HG02678 (cell line): Measurements from ENCODE around the gene FGA.
A peak's percentile ranks its signal among the peaks of the same experiment; 100 is the strongest.

Experiments
- ATAC-seq: cut with Tn5 transposase; IDR thresholded peaks from one replicate; pipeline ENCODE4 v1.9.1; 2021; ENCODE audit warnings: mild to moderate bottlenecking, moderate library complexity; ENCODE audit not compliant: unreplicated experiment

The FGA gene

DNA sequence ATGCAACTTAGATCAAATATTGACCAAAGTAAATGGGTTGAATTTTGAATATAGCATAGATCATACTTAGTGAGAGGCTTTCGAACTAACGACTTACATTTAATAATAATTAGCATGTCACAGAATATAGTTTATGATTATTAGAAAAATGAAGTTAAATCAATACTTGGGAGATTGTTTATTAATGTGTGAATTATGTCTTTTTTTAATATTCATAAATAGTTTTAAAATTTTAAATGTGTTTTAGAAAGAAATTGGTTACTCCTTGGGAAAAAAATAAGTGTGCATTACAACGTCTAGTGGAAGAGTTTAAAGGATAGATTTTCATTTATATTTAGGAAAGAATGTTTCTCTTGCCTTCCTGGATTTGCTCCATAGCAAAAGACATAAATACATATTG, 7.3 kb downstream of the FGA start:
- no peak for ATAC-seq

DNA sequence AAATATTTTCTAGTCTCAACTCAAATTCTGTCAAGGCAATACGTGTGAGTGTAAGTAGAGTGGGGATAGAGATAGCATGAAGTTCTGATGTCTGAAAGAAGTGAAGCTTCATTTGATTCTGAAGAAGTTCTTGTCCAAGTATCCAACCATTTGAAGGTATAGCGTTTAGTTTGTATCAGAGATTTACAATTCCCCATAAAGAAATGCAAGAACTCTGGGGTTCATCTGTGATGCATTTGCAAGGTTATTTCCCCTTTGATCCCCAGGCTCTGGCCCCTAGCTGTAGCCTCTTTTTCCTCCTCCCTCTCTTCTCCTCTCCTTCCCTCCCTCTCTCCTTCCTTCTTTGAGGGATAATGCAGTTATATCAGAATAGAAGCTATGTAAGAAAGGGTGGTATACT, 7.8 kb downstream of the FGA start:
- ATAC-seq, result no peak

DNA sequence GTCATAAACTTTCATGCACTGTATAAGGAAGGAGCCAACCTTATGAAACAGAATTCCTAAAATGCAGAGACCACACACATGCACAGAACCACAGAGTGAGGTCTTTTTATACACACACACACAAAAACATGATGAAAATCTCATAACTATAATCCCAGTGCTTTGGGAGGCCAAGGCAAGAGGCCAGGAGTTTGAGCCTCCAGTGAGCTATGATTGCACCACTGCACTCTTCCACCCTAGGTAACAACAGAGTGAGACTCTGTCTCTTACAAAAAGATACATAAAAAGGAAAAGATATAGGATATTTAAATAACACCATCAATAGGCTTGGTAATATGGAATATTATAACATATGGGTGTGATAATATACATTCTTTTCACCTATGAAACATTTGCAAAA, 10.6 kb downstream of the FGA start:
- no peak for ATAC-seq

DNA sequence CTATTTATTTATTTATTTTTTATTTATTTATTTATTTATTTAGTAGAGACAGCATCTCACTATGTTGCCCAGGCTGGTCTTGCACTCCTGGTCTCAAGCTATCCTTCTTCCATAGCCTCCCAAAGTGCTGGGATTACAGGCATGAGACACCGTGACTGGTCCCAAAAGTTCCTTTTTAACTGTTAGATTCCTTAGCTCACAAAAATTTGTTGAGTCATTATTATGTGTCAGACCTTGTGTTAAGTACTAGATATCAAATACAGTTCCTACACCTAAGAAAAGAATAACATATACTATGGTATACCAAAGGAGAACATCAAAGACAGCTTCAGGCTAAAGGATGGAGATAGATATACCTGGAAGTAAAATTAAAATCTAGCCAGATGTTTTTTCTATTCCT, 11.6 kb downstream of the FGA start:
- no peak for ATAC-seq

DNA sequence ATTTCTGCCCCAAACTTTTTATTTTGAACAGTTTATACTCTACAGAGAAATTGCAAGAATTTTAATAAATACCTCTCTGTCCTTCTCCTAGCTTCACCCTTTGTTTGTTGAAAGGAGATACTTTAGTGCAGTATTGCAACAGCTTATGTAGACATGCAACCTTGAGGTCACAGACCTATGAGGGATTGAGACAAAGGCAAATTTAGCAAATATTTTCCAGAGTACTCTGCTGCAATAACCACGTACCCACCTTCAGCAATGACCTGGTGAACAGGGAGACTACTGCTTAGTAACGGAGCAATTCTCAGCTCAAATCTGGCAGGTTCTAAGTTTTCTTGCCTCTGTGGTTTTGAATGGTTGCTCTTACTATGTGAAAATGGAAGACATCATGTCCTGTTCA, 13.2 kb downstream of the FGA start:
- ATAC-seq, result no peak

DNA sequence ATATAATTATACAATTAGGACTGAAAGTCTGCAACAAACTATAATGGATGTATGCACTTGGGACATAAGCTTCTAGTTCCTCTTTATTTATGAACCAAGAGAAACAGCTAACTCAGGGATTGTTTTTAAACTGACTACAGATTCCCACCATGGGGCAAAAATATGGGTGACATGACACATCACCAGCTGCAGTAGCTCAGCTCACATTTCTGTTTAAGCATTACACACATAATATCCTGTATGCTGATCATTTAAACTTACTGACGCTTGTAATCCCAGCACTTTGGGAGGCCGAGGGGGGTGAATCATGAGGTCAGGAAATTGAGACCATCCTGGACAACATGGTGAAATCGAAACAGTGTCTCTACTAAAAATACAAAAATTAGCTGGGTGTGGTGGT, 16.2 kb downstream of the FGA start:
- no peak for ATAC-seq

DNA sequence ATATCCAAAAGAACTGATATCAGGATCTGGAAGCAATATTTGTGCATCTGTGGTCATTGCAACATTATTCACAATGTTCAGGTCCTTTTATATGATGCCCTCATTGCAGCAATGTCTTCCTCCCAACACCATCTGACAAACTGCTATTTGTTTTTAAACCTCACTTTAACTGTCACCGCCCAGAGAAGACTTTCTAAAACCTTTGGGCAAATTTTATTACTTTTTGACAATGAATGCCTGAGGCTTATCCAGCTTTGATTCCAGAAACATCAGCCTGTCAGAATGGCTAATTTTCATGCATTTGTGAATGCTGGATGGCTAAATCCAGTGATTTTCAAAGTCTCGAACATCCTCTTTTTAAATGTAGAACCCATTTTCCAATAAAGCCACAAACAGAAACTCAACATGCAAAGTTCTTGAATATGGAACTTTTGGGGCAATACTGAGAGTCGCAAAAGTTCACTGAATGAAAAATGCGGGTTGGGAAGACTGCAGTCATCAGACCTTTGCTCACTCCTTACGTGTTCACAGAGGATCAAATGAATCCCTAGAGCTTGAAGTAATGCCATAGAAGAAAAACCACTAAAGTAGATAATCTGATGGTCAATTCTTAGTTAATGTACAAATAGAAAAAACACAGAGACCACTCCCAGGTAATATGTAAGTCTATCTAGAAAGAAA, 17.2 kb downstream of the FGA start:
- no peak for ATAC-seq

DNA sequence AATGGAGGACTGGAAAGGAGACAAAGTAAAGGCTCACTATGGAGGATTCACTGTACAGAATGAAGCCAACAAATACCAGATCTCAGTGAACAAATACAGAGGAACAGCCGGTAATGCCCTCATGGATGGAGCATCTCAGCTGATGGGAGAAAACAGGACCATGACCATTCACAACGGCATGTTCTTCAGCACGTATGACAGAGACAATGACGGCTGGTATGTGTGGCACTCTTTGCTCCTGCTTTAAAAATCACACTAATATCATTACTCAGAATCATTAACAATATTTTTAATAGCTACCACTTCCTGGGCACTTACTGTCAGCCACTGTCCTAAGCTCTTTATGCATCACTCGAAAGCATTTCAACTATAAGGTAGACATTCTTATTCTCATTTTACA, 21.0 kb downstream of the FGA start:
- ATAC-seq, result no peak

DNA sequence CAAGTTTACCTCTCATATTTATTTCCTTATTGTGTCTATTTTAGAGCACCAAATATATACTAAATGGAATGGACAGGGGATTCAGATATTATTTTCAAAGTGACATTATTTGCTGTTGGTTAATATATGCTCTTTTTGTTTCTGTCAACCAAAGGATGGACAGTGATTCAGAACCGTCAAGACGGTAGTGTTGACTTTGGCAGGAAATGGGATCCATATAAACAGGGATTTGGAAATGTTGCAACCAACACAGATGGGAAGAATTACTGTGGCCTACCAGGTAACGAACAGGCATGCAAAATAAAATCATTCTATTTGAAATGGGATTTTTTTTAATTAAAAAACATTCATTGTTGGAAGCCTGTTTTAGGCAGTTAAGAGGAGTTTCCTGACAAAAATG, 21.5 kb downstream of the FGA start:
- no peak for ATAC-seq

DNA sequence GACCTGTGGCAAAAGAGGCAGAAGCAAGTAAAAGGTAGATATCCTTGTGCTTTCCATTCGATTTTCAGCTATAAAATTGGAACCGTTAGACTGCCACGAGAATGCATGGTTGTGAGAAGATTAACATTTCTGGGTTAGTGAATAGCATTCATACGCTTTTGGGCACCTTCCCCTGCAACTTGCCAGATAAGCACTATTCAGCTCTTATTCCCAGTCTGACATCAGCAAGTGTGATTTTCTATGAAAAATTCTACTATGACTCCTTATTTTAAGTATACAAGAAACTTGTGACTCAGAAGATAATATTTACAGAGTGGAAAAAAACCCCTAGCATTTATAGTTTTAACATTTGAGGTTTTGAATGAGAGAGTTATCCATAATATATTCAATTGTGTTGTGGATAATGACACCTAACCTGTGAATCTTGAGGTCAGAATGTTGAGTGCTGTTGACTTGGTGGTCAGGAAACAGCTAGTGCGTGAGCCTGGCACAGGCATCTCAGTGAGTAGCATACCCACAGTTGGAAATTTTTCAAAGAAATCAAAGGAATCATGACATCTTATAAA, 23.8 kb downstream of the FGA start:
- no peak for ATAC-seq

DNA sequence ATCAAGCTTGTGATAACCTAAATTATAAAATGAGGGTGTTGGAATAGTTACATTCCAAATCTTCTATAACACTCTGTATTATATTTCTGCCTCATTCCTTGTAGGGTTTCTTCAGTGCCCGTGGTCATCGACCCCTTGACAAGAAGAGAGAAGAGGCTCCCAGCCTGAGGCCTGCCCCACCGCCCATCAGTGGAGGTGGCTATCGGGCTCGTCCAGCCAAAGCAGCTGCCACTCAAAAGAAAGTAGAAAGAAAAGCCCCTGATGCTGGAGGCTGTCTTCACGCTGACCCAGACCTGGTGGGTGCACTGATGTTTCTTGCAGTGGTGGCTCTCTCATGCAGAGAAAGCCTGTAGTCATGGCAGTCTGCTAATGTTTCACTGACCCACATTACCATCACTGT, 24.8 kb downstream of the FGA start:
- ATAC-seq, result no peak

DNA sequence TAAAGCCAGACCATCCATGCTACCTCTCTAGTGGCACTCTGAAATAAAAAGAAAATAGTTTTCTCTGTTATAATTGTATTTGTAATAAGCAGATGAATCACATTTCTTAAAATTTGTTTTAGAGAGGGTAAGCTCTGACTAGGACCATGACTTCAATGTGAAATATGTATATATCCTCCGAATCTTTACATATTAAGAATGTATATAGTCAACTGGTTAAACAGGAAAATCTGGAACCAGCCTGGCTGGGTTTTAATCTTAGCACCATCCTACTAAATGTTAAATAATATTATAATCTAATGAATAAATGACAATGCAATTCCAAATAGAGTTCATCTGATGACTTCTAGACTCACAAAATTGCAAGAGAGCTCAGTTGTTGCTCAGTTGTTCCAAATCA, 26.2 kb downstream of the FGA start:
- ATAC-seq, result no peak

DNA sequence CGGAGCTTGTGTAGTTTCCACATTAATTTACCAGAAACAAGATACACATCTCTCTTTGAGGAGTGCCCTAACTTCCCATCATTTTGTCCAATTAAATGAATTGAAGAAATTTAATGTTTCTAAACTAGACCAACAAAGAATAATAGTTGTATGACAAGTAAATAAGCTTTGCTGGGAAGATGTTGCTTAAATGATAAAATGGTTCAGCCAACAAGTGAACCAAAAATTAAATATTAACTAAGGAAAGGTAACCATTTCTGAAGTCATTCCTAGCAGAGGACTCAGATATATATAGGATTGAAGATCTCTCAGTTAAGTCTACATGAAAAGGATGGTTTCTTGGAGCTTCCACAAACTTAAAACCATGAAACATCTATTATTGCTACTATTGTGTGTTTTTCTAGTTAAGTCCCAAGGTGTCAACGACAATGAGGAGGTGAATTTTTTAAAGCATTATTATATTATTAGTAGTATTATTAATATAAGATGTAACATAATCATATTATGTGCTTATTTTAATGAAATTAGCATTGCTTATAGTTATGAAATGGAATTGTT, 27.8 kb downstream of the FGA start, which contains the start of gene FGB:
FGB (plus strand) TSS at position 315 of the 558 bp plus-strand sequence; CDS start at position 323, 8 bp downstream.
- no peak for ATAC-seq

DNA sequence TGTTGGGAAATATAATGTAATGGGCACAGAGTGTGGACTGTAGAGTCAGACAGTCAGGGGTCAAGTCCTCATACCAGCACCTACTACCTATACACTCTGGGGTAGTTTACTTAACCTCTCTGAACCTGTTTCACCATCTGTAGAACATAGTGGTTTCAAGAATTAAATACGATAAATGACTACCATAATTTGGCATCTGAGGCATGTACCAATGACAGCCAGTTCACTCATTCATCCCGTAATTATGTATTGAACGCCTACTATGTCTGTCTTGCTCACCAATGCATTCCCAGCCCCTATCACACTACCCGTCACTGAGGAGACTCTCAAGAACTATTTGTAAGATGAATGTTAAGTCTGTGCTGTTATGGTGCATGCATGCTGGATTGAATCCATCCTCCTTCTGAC, 29.7 kb downstream of the FGA start:
- no peak for ATAC-seq

DNA sequence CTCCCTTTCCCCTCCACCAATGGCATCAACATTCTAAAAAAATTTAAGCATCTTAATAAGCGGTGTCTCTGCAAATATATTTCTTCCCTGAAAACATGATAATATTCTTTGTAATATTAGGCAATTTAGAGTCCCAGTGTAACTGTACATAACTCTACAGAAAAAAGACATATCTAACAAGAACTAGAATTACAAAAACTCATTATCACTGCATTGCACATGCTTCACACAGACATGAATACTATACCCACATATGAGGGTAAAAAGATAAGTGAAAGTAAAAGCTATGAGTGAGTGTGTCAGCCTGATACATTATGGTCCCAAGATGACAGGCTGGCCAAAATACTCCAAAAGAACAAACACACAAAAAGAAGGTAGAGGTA, 30.1 kb downstream of the FGA start:
- no peak for ATAC-seq

DNA sequence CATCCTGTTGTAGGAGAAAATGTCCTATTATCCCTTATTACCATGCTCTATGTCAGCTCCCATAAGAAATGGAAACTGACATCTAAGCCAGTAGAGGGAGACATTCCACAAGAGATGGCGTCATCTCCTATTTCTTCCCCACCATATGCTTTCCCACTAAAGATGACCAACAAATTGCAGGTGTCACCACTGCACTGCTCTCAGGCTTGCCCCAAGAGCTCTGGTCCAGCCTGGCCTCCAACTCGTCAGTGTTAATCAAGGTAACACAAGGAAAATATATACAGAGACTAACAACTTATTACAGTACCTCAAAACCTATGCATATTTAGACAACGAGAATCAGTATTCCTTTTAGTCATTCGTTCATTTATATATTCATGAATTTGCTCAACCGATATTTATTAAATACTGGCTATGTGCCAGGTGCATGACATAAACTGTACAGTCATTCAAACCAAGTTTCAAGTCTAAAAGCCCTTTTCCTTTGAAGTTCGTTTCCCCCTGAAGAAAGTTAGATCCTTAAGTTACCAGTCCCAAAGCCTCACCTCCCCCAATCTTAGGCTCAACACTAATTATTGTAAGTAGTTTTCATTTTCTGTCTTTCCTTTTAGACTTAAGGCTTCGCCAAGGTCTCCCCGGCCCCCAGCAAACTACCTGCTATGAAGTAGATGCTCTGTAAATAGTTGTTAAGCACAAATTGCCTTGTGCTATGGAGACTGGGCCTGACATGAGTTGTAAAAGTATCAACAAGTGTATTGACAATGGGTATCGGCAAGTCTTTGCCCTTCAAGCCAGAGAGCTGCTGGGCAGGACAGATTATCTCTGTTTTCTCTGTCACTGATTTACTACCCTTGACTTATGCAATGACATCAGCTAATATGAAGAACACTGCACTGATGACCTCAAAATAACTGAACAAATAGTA, 30.8 kb downstream of the FGA start:
- peak; percentile 88 for ATAC-seq

DNA sequence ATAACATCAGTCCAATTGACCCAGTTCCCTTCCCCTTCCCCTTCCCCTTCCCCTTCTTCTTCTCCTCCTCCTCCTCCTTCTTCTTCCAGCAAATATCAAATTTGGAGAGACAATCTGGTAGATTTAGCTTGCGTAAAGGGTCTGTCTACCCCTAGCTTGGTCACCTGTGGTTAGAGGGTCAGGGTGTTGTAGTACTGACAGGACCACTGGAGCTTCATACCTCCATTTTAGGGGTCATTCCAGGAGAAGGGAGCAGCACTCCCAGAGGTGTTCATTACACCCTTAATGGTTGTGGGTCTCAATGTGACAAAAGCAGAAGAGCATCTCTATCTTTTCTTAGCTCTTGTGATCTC, 31.4 kb downstream of the FGA start:
- ATAC-seq, result no peak

DNA sequence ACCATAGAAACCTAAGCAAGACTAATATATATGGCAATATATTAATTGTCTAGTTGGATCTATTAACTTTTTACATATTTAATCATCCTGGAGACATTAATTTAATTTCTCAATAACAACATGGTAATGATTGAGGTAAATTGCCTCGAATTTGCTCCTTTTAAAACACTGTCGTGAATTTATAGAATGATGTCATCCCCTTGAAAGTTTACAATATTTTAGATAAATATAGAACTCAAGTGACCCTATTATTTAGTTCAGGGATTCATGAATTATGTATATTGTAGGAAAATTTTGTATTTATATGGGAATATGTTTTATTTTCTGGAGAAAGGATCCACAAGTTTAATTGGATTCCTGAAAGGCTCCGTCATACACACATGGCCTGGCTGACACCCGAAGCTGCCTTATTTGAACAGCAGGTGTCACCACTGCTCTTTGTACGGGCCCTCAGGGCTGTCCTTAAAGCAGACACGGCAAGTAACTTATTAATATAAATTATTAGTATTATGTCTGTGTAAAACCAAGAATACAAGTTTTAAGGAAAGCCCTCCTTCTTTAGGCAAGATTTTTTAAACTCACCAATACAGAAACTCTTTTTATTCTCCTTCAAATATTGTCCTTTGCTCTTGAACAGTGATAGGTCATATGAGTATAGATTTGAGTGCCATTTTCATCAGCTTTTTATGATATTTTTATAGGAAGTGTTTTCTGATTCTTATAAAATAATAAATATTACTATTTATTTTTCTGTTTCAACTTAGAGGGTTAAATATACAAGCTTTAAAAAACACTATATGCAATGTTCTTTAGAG, 38.5 kb downstream of the FGA start:
- peak; percentile 52 for ATAC-seq

DNA sequence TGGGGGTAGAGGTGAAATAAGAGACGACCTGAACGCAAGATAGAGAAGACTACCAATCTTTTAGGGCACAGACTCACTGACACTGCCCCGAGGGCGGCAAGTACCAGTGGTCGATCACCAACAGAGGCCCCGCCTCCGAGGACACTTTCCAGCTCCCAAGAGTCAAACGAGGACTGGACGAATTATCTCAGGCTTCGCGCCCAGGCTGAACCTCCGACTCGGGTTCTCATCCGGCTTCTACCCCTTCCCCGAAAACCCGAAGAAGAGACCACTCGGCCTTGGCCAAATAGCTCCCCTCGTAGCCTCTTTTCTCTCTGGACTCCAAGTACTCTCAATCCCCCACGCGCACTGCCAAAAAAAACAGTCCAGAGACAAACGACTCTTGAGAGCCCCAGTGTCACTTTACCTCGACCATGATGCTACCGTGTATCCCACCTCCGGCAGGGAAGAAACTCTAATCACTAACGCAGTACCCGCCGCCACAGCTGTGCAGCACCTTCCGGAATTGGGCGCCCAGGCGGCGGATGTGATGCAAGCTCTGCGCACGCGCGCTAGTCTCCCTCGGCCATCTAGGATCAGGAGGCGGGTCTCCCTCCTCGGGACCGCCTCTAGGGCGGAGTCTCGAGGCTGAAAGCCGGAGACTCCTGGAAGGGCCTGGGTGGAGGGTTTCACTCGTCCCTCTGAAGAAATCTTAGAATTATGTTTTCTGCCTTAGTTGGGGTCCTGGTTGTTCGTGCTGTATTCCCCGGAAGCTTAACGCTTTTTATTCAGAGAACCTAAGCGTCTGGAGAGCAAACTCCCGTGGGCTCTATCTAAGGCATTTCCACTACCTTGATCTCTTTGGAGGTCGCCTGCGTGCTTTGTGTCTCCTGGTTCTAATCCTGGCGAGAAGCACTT, 40.4 kb downstream of the FGA start, which contains the start of gene PLRG1:
PLRG1 (minus strand) TSS at position 507 of the 897 bp plus-strand sequence; CDS start at position 415, 92 bp downstream.
- peak; percentile 96 for ATAC-seq

DNA sequence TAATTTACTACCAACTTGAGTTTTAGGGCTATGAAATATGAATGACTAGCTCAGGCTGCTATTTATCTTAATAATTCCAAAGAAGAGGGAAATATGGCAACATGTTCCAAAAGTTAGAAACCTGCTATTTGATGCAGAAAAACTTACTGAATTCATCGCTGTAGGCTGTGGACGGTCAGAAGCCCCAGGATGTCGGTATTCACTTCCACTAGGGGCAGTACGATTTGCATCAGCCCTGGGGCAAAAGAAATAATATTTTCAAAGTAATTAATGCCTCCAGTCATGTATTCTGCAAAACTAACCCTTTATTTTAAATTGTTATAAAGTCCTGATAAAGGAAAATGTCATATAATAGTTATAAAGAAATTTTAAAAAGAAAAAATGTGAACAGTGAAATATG, 44.9 kb downstream of the FGA start:
- no peak for ATAC-seq
